HG02852 (cell line): Measurements from ENCODE around the gene DYNC1LI2.
"Not testable (repeated sequence)": the region's sequence is repeated elsewhere in the genome, so short reads cannot be mapped to it uniquely, and the experiment has no call there.

Experiments
- ATAC-seq: cut with Tn5 transposase; IDR thresholded peaks from one replicate; pipeline ENCODE4 v1.9.1; 2021; ENCODE audit warnings: mild to moderate bottlenecking, moderate library complexity; ENCODE audit not compliant: unreplicated experiment

The DYNC1LI2 gene

GRCh38 chr16:66751303-66751991 lies at the start of gene DYNC1LI2:
DYNC1LI2 (minus strand) TSS chr16:66751609; CDS start chr16:66751591, 18 bp downstream.
- peak; percentile 85 for ATAC-seq

GRCh38 chr16:66800856-66801255 lies 49.4 kb upstream of the DYNC1LI2 start:
- ATAC-seq: no peak

GRCh38 chr16:66798161-66798560 lies 46.8 kb upstream of the DYNC1LI2 start:
- ATAC-seq: no peak

- not testable (repeated sequence) for ATAC-seq
These were observed 42.6 kb upstream of the DYNC1LI2 start for GRCh38 chr16:66793984-66794383.

- ATAC-seq: no peak
These were observed 38.8 kb upstream of the DYNC1LI2 start for GRCh38 chr16:66790130-66790733.

- no peak for ATAC-seq
These were observed 36.0 kb upstream of the DYNC1LI2 start for GRCh38 chr16:66787427-66787826.

- no peak for ATAC-seq
These were observed 35.1 kb upstream of the DYNC1LI2 start for GRCh38 chr16:66786551-66786950.

- no peak for ATAC-seq
These were observed 25.0 kb upstream of the DYNC1LI2 start for GRCh38 chr16:66776457-66776856.

GRCh38 chr16:66774981-66775380 lies 23.6 kb upstream of the DYNC1LI2 start:
- ATAC-seq: no peak

GRCh38 chr16:66758086-66758485 lies 6.7 kb upstream of the DYNC1LI2 start:
- no peak for ATAC-seq

GRCh38 chr16:66754819-66755218 lies 3.4 kb upstream of the DYNC1LI2 start:
- ATAC-seq: no peak

GRCh38 chr16:66754211-66754610 lies 2.8 kb upstream of the DYNC1LI2 start:
- no peak for ATAC-seq

GRCh38 chr16:66752958-66753357 lies 1.5 kb upstream of the DYNC1LI2 start:
- ATAC-seq: no peak

- ATAC-seq: no peak
These were observed 970 bp upstream of the DYNC1LI2 start for GRCh38 chr16:66752379-66752778.

- ATAC-seq: no peak
These were observed 548 bp upstream of the DYNC1LI2 start for GRCh38 chr16:66751992-66752322.

GRCh38 chr16:66751053-66751302 lies 431 bp downstream of the DYNC1LI2 start:
- ATAC-seq: peak; percentile 30

- no peak for ATAC-seq
These were observed 943 bp downstream of the DYNC1LI2 start for GRCh38 chr16:66750279-66751052.

- no peak for ATAC-seq
These were observed 4.7 kb downstream of the DYNC1LI2 start for GRCh38 chr16:66746682-66747081.

GRCh38 chr16:66746048-66746447 lies 5.4 kb downstream of the DYNC1LI2 start:
- no peak for ATAC-seq

GRCh38 chr16:66741950-66742808 lies 9.2 kb downstream of the DYNC1LI2 start:
- no peak for ATAC-seq

GRCh38 chr16:66741169-66741900 lies 10.1 kb downstream of the DYNC1LI2 start:
- ATAC-seq: no peak
